A549 (cell line): ENCODE measurements around the gene GPR21. TPM values are rescaled to one million over a fixed set of nuclear protein-coding genes. Genes with fewer than 3 reads are reported as not detected.

Source experiments
- ATAC-seq, 2 experiments: fragments of 200-7000 bp in 1 of 2; fragments of >200 bp in 1 of 2; cut with Nextera tagmentation in 1 of 2; cut with Tn5 transposase in 1 of 2; 3 replicates each; pipeline versions ENCODE4 v1.8.0 to v1.9.1; 2018 to 2020; ENCODE audit warnings: mild to moderate bottlenecking in 1 of 2, moderate library complexity in 1 of 2
- CTCF ChIA-PET: fragments of 300-600 bp; sonication (Branson Sonifier 250); formaldehyde crosslinking; extraction: SDS; loops from one replicate; lab custom pipeline; 2021; ENCODE audit warnings: antibody characterized with exemption, inconsistent platforms; lab: Yijun Ruan, JAX
- POLR2A ChIA-PET: fragments of 350-600 bp; formaldehyde crosslinking; extraction: SDS; loops from one replicate; lab custom pipeline; 2021; ENCODE audit warnings: antibody characterized with exemption, inconsistent platforms; lab: Yijun Ruan, JAX
- DNase-seq, 2 experiments: peaks; one replicate each; pipeline versions ENCODE4 v3.0.0 to v3.0.0-alpha.2; 2011 to 2016; ENCODE audit warnings: low read depth in 1 of 2, low spot score in 1 of 2
- FAIRE-seq: peaks from 2 replicates; lab custom pipeline; 2011; peaks lifted over from hg19 to GRCh38; lab: Jason Lieb, UNC
- H3K27ac ChIP-seq, 2 experiments: fragments of >200 bp; sonication (Bioruptor Twin); formaldehyde crosslinking; 3 replicates each; pipeline ENCODE4 v1.5.1; 2016 to 2017
- H3K4me1 ChIP-seq: fragments of >200 bp; sonication (Bioruptor Twin); formaldehyde crosslinking; 3 replicates; pipeline ENCODE4 v1.6.1; 2016
- H3K4me2 ChIP-seq: fragments of >200 bp; sonication (Bioruptor Twin); formaldehyde crosslinking; 3 replicates; pipeline ENCODE4 v1.6.1; 2016
- H3K4me3 ChIP-seq: fragments of >200 bp; sonication (Bioruptor Twin); formaldehyde crosslinking; 3 replicates; pipeline ENCODE4 v1.5.1; 2016
- H3K9me3 ChIP-seq: fragments of >200 bp; sonication (Bioruptor Twin); formaldehyde crosslinking; 3 replicates; pipeline ENCODE4 v1.6.1; 2016
- BHLHE40 ChIP-seq: IDR thresholded peaks from 2 replicates; pipeline ENCODE4 v1.6.1; 2012; ENCODE audit warnings: low read depth, low read length, inconsistent platforms
- CBX8 ChIP-seq: fragments of 200-600 bp; sonication (generic); IDR thresholded peaks from 2 replicates; pipeline ENCODE4 v1.6.1; 2016
- CEBPB ChIP-seq, 2 experiments: fragments of >200 bp in 1 of 2; sonication (Bioruptor Twin) in 1 of 2; formaldehyde crosslinking in 1 of 2; IDR thresholded peaks; 2 replicates each; pipeline ENCODE4 v1.6.1; 2012 to 2016
- CHD4 ChIP-seq: fragments of 200-600 bp; sonication (generic); IDR thresholded peaks from 2 replicates; pipeline ENCODE4 v1.6.1; 2016; ENCODE audit warnings: antibody characterized with exemption, mild to moderate bottlenecking, borderline replicate concordance
- E2F6 ChIP-seq: IDR thresholded peaks from 2 replicates; pipeline ENCODE4 v1.6.1; 2012; ENCODE audit warnings: low read depth, borderline replicate concordance
- EHF ChIP-seq: fragments of 250-450 bp; sonication (Bioruptor Pico); IDR thresholded peaks from 2 replicates; pipeline ENCODE4 v1.5.0; 2020; ENCODE audit warnings: mild to moderate bottlenecking
- EHMT2 ChIP-seq: fragments of 200-600 bp; sonication (generic); IDR thresholded peaks from 2 replicates; pipeline ENCODE4 v1.6.1; 2016; ENCODE audit warnings: antibody characterized with exemption, low read depth, mild to moderate bottlenecking, moderate library complexity
- EP300 ChIP-seq, 2 experiments: fragments of >200 bp; sonication (Bioruptor Twin); formaldehyde crosslinking; IDR thresholded peaks; 2 replicates in 1 of 2; 3 replicates in 1 of 2; pipeline ENCODE4 v1.6.1; 2016 to 2017
- ESRRA ChIP-seq: fragments of 150-350 bp; IDR thresholded peaks from 2 replicates; pipeline ENCODE4 v1.6.1; 2014; ENCODE audit warnings: mild to moderate bottlenecking, low read length, borderline replicate concordance
- FOSL2 ChIP-seq, 2 experiments: fragments of 450-650 bp in 1 of 2; fragments of >200 bp in 1 of 2; sonication (Bioruptor Twin) in 1 of 2; formaldehyde crosslinking; IDR thresholded peaks; 2 replicates each; pipeline versions ENCODE4 v1.5.0 to v1.6.1; 2016 to 2020; ENCODE audit warnings: mild to moderate bottlenecking in 1 of 2, moderate library complexity in 1 of 2
- FOXS1 ChIP-seq: fragments of 250-450 bp; sonication (Bioruptor Pico); IDR thresholded peaks from 2 replicates; pipeline ENCODE4 v1.5.0; 2020; ENCODE audit warnings: mild to moderate bottlenecking, moderate library complexity
- HDAC2 ChIP-seq: fragments of 200-600 bp; sonication (generic); IDR thresholded peaks from 2 replicates; pipeline ENCODE4 v1.6.1; 2016
- HES2 ChIP-seq: fragments of >200 bp; sonication (Bioruptor Twin); formaldehyde crosslinking; IDR thresholded peaks from 2 replicates; pipeline ENCODE4 v1.6.1; 2016
- JUN ChIP-seq, 2 experiments: fragments of >200 bp; sonication (Bioruptor Twin); formaldehyde crosslinking; IDR thresholded peaks; 2 replicates in 1 of 2; 3 replicates in 1 of 2; pipeline ENCODE4 v1.6.1; 2016 to 2017
- JUNB ChIP-seq: fragments of >200 bp; sonication (Bioruptor Twin); formaldehyde crosslinking; IDR thresholded peaks from 2 replicates; pipeline ENCODE4 v1.6.1; 2016
- KDM1A ChIP-seq: fragments of 200-600 bp; sonication (generic); IDR thresholded peaks from 2 replicates; pipeline ENCODE4 v1.6.1; 2016; ENCODE audit warnings: low read depth, mild to moderate bottlenecking
- KDM5A ChIP-seq: fragments of 200-600 bp; sonication (generic); IDR thresholded peaks from 2 replicates; pipeline ENCODE4 v1.6.1; 2016; ENCODE audit warnings: antibody characterized with exemption, mild to moderate bottlenecking
- MAFK ChIP-seq: fragments of 450-650 bp; IDR thresholded peaks from 2 replicates; pipeline ENCODE4 v1.6.1; 2014; ENCODE audit not compliant: partially characterized antibody
- MAZ ChIP-seq: fragments of 150-350 bp; IDR thresholded peaks from 2 replicates; pipeline ENCODE4 v1.6.1; 2014; ENCODE audit warnings: antibody characterized with exemption, low read depth, low read length, borderline replicate concordance
- NR3C1 ChIP-seq: fragments of >200 bp; sonication (Bioruptor Twin); formaldehyde crosslinking; IDR thresholded peaks from 3 replicates; pipeline ENCODE4 v1.6.1; 2017
- POLR2A ChIP-seq: IDR thresholded peaks from 2 replicates; pipeline ENCODE4 v1.6.1; 2012; ENCODE audit warnings: mild to moderate bottlenecking, low read length
- RARB ChIP-seq: fragments of 250-450 bp; sonication (Bioruptor Pico); IDR thresholded peaks from 2 replicates; pipeline ENCODE4 v1.8.0; 2021; ENCODE audit warnings: mild to moderate bottlenecking, moderate library complexity
- REST ChIP-seq: fragments of 200-600 bp; sonication (generic); IDR thresholded peaks from 2 replicates; pipeline ENCODE4 v1.6.1; 2016; ENCODE audit warnings: antibody characterized with exemption, mild to moderate bottlenecking, moderate library complexity
- RFX5 ChIP-seq: fragments of 450-650 bp; IDR thresholded peaks from 2 replicates; pipeline ENCODE4 v1.7.1; 2014; ENCODE audit warnings: antibody characterized with exemption, mild to moderate bottlenecking, moderate library complexity
- SREBF2 ChIP-seq: fragments of 450-650 bp; IDR thresholded peaks from 2 replicates; pipeline ENCODE4 v1.6.1; 2014; ENCODE audit warnings: mild to moderate bottlenecking, moderate library complexity
- TP53 ChIP-seq: fragments of 250-450 bp; sonication (Bioruptor Pico); IDR thresholded peaks from 2 replicates; pipeline ENCODE4 v1.5.0; 2021; ENCODE audit warnings: mild to moderate bottlenecking, moderate library complexity
- USF2 ChIP-seq: fragments of 450-650 bp; IDR thresholded peaks from 2 replicates; pipeline ENCODE4 v1.6.1; 2014; ENCODE audit warnings: antibody characterized with exemption
- ZFP36 ChIP-seq: fragments of 450-650 bp; IDR thresholded peaks from 2 replicates; pipeline ENCODE4 v1.6.1; 2014; ENCODE audit warnings: borderline replicate concordance; ENCODE audit not compliant: partially characterized antibody
- ZSCAN20 ChIP-seq: fragments of 250-450 bp; sonication (Bioruptor Pico); IDR thresholded peaks from 2 replicates; pipeline ENCODE4 v1.8.0; 2022; ENCODE audit warnings: mild to moderate bottlenecking, moderate library complexity
- WGBS: methylation state at CpG from one replicate; pipeline ENCODE4 v1.1.6; 2017; ENCODE audit errors: missing lambda C conversion rate; 5-methylcytosine and 5-hydroxymethylcytosine counted together
- polyA plus RNA-seq, 4 experiments: library from polyadenylated mRNA; depleted of rRNA in 3 of 4; stranded (reverse); fragments of >200 nt; fragmentation: RNase III in 1 of 4; extraction: RNeasy Plus Mini Kit Qiagen cat#74134 plus additional on column Dnase treatment in 1 of 4; gene quantifications; 2 replicates in 3 of 4; 3 replicates in 1 of 4; pipeline ENCODE4 v1.2.3, GENCODE V29; 2011 to 2017

Gene GPR21
- polyA plus RNA-seq, 2 of the 4 experiments (the other 2 are of a cell fraction) = 0.13 TPM; not detected in 1

- POLR2A ChIA-PET = no interaction called here
- no peak for FAIRE-seq
- DNase-seq = no peak
- no peak overlapping the region for H3K4me3 ChIP-seq
- WGBS = 97% methylated on average over 3 of the region's 3 CpGs
- ATAC-seq = no peak
- H3K27ac ChIP-seq = no peak overlapping the region
- no peaks in the 10 kb centered on the region for H3K4me1 ChIP-seq
- no peak for TF ChIP-seq KDM5A
- no peak for TF ChIP-seq EP300 (IDR thresholded peaks at IDR 0.05)
- no peak for TF ChIP-seq CEBPB (IDR thresholded peaks at IDR 0.05)
- TF ChIP-seq USF2 = no peak
- no peak for TF ChIP-seq SREBF2
- TF ChIP-seq MAZ = no peak
- TF ChIP-seq CBX8 = no peak
- no peak for TF ChIP-seq JUN (IDR thresholded peaks at IDR 0.05)
- TF ChIP-seq POLR2A = no peak
- no peak for TF ChIP-seq ESRRA
- TF ChIP-seq TP53 (CRISPR knock-in tag) = no peak
- TF ChIP-seq, all 56 proteins: peak for 0
- CTCF ChIA-PET = interaction anchor here (0.6 to 1.5 kb wide), 2 partner anchors 11 to 46 kb away, joined by 3 to 4 read pairs; no protein-coding TSS in a partner anchor
- no peaks in the 10 kb centered on the region for H3K9me3 ChIP-seq
- no peak overlapping the region for H3K4me2 ChIP-seq
Measured at GRCh38 chr9:123036893-123037545, 3.6 kb downstream of the GPR21 start.

- CTCF ChIA-PET = interaction anchor here (1.0 kb wide), 1 partner anchor 9 kb away, joined by 3 read pairs; no protein-coding TSS in a partner anchor
- no peak overlapping the region for H3K4me3 ChIP-seq
- TF ChIP-seq CHD4 (no peak), HES2 (no peak), MAFK (no peak), BHLHE40 (no peak), ZSCAN20 (CRISPR knock-in tag) (no peak), FOXS1 (CRISPR knock-in tag) (no peak), HDAC2 (no peak), EP300 (IDR thresholded peaks at IDR 0.05) (no peak), JUNB (no peak), USF2 (no peak), RFX5 (no peak)
- no peaks in the 10 kb centered on the region for H3K4me1 ChIP-seq
- H3K27ac ChIP-seq = no peak overlapping the region
- H3K4me2 ChIP-seq = no peak overlapping the region
- POLR2A ChIA-PET = no interaction called here
- peaks cover 8% of the 10 kb centered on the region; the same call in 2 of the 3 replicates for H3K9me3 ChIP-seq
- ATAC-seq (no peak), DNase-seq (no peak), FAIRE-seq (no peak)
- 84% methylated on average over 1 of the region's 1 CpG for whole genome bisulfite sequencing
Measured at GRCh38 chr9:123039617-123040219, 6.3 kb downstream of the GPR21 start.

GRCh38 chr9:123040801-123041200, 7.3 kb downstream of the GPR21 start:
- Histone ChIP-seq H3K4me1 (no peaks in the 10 kb centered on the region), H3K4me3 (no peak overlapping the region), H3K9me3 (peaks cover 8% of the 10 kb centered on the region; the same call in 2 of the 3 replicates), H3K27ac (no peak overlapping the region), H3K4me2 (no peak overlapping the region)
- 82% methylated on average over 1 of the region's 1 CpG for WGBS
- DNase-seq = no peak
- FAIRE-seq = no peak
- ChIA-PET CTCF (no interaction called here), POLR2A (no interaction called here)
- ATAC-seq = no peak
- TF ChIP-seq ESRRA (no peak), FOSL2 (IDR thresholded peaks at IDR 0.05) (no peak), FOSL2 (CRISPR knock-in tag; IDR thresholded peaks at IDR 0.05) (no peak), REST (no peak), EP300 (IDR thresholded peaks at IDR 0.05) (no peak), EHF (CRISPR knock-in tag) (no peak), EHMT2 (no peak), NR3C1 (no peak), E2F6 (no peak), TP53 (CRISPR knock-in tag) (no peak), RARB (no peak), JUNB (no peak), CHD4 (no peak), ZFP36 (no peak), KDM1A (no peak)
